Endothelial cell of umbilical vein (primary cell): ENCODE results near the gene KCNIP1. TPM values are rescaled to one million over a fixed set of nuclear protein-coding genes. Genes with fewer than 3 reads are reported as not detected.

Experiments used
- BruUV-seq: library from RNA; stranded (reverse); fragments of 400-500 nt; replicated peaks from 2 replicates; lab custom pipeline; 2021; lab: Mats Ljungman, UMichigan
- CTCF ChIA-PET: fragments of 300-600, 350-600 bp; sonication (Branson Sonifier 250); formaldehyde crosslinking; loops from one replicate; lab custom pipeline; 2021; ENCODE audit warnings: antibody characterized with exemption, inconsistent platforms; lab: Charles Lee
- POLR2A ChIA-PET: fragments of 300-600, 350-600 bp; sonication (Branson Sonifier 250); formaldehyde crosslinking; loops from one replicate; lab custom pipeline; 2021; ENCODE audit warnings: antibody characterized with exemption, inconsistent platforms; lab: Charles Lee
- DNase-seq: peaks from one replicate; pipeline ENCODE4 v3.0.0-alpha.2; 2011; ENCODE audit warnings: low read depth, low spot score
- FAIRE-seq: peaks from 2 replicates; lab custom pipeline; 2011; peaks lifted over from hg19 to GRCh38; lab: Jason Lieb, UNC
- H2AFZ ChIP-seq: 2 replicates; pipeline ENCODE4 v1.6.0; 2012; ENCODE audit warnings: low read depth, low read length, control low read depth, inconsistent platforms
- H3K27ac ChIP-seq: 2 replicates; pipeline ENCODE4 v1.5.1; 2011; ENCODE audit warnings: low read depth, mild to moderate bottlenecking, control low read depth, low read length, moderate library complexity; ENCODE audit not compliant: insufficient read depth
- H3K27me3 ChIP-seq, 2 experiments: 2 replicates each; pipeline versions ENCODE4 v1.6.0 to v1.6.1; 2011; ENCODE audit warnings: low read length in 2 of 2, mixed read lengths in 1 of 2; ENCODE audit not compliant: control insufficient read depth in 2 of 2, insufficient read depth in 2 of 2
- H3K36me3 ChIP-seq, 2 experiments: 2 replicates in 1 of 2; 3 replicates in 1 of 2; pipeline ENCODE4 v1.5.1; 2011; ENCODE audit warnings: low read length in 2 of 2, mild to moderate bottlenecking in 1 of 2, moderate library complexity in 1 of 2; ENCODE audit not compliant: control insufficient read depth in 2 of 2, insufficient read depth in 2 of 2; ENCODE audit errors: extremely low read depth in 1 of 2
- H3K4me1 ChIP-seq: 3 replicates; pipeline ENCODE4 v1.5.1; 2011; ENCODE audit warnings: mild to moderate bottlenecking, low read length; ENCODE audit not compliant: control insufficient read depth, insufficient read depth; ENCODE audit errors: extremely low read depth
- H3K4me2 ChIP-seq: 2 replicates; pipeline ENCODE4 v1.6.1; 2011; ENCODE audit warnings: low read length, control low read depth, mixed read lengths; ENCODE audit not compliant: insufficient read depth
- H3K4me3 ChIP-seq, 3 experiments: fragments of 200-600 bp in 1 of 3; sonication (generic), shearing (Covaris generic) in 1 of 3; replicated peaks in 1 of 3; 2 replicates each; pipeline ENCODE4 v1.5.1; 2011 to 2016; ENCODE audit warnings: control low read depth in 3 of 3, low read length in 3 of 3, mild to moderate bottlenecking in 2 of 3, inconsistent platforms in 1 of 3, low read depth in 1 of 3, moderate library complexity in 1 of 3; ENCODE audit not compliant: insufficient read depth in 1 of 3
- H3K79me2 ChIP-seq: 2 replicates; pipeline ENCODE4 v1.6.0; 2012; ENCODE audit warnings: low read length, inconsistent platforms; ENCODE audit not compliant: control insufficient read depth, insufficient read depth
- H3K9ac ChIP-seq: replicated peaks from 2 replicates; pipeline ENCODE3; 2011; ENCODE audit warnings: low read length, control low read depth; ENCODE audit not compliant: insufficient read depth; ENCODE audit errors: extremely low read depth
- H3K9me1 ChIP-seq: replicated peaks from 3 replicates; pipeline ENCODE4 v1.6.0; 2011; ENCODE audit warnings: mild to moderate bottlenecking, low read length; ENCODE audit not compliant: control insufficient read depth, insufficient read depth; ENCODE audit errors: extremely low read depth
- H3K9me3 ChIP-seq: replicated peaks from 2 replicates; pipeline ENCODE4 v1.5.1; 2012; ENCODE audit warnings: low read length, inconsistent platforms; ENCODE audit not compliant: control insufficient read depth, insufficient read depth
- H4K20me1 ChIP-seq: replicated peaks from 2 replicates; pipeline ENCODE3; 2011; ENCODE audit warnings: mild to moderate bottlenecking, low read length; ENCODE audit not compliant: control insufficient read depth, insufficient read depth; ENCODE audit errors: extremely low read depth
- CTCF ChIP-seq, 2 donors: IDR thresholded peaks; 1 replicate in 1 of 2; 2 replicates in 1 of 2; pipeline ENCODE4 v1.5.1; 2011; ENCODE audit warnings: low read length in 2 of 2, mild to moderate bottlenecking in 2 of 2, moderate library complexity in 2 of 2, control low read depth in 1 of 2, inconsistent platforms in 1 of 2, low read depth in 1 of 2; ENCODE audit not compliant: insufficient read depth in 1 of 2; ENCODE audit errors: extremely low read depth in 1 of 2
- EZH2 ChIP-seq: IDR thresholded peaks from 2 replicates; pipeline ENCODE4 v1.6.1; 2012; ENCODE audit warnings: borderline replicate concordance, low read depth, mild to moderate bottlenecking, moderate library complexity, low read length, inconsistent platforms; ENCODE audit not compliant: severe bottlenecking
- FOS ChIP-seq: IDR thresholded peaks from 2 replicates; pipeline ENCODE4 v1.6.1; 2011; ENCODE audit warnings: mild to moderate bottlenecking, low read length, moderate library complexity, borderline replicate concordance; ENCODE audit not compliant: insufficient read depth
- GATA2 ChIP-seq: IDR thresholded peaks from 2 replicates; pipeline ENCODE4 v1.7.0; 2011; ENCODE audit warnings: low read depth, mild to moderate bottlenecking, moderate library complexity, mixed read lengths, low read length; ENCODE audit not compliant: insufficient read length, insufficient read depth
- JUN ChIP-seq: IDR thresholded peaks from 2 replicates; pipeline ENCODE4 v1.6.1; 2011; ENCODE audit warnings: borderline replicate concordance, low read depth; ENCODE audit not compliant: insufficient read length, insufficient read depth
- MAX ChIP-seq: IDR thresholded peaks from 2 replicates; pipeline ENCODE4 v1.6.1; 2011; ENCODE audit not compliant: insufficient read depth, insufficient read length
- MYC ChIP-seq: IDR thresholded peaks from one replicate; pipeline ENCODE4 v1.6.1; 2011; ENCODE audit warnings: mild to moderate bottlenecking, low read depth, low read length
- POLR2A ChIP-seq: IDR thresholded peaks from 2 replicates; pipeline ENCODE4 v1.6.1; 2012; ENCODE audit warnings: low read depth, mild to moderate bottlenecking, control low read depth, low read length
- POLR2AphosphoS5 ChIP-seq: IDR thresholded peaks from 2 replicates; pipeline ENCODE4 v1.6.1; 2012; ENCODE audit warnings: low read depth, mild to moderate bottlenecking, control low read depth, low read length, moderate library complexity; ENCODE audit not compliant: insufficient read depth
- dilution Hi-C: fragments of 300-500 bp; cut with MboI; formaldehyde crosslinking; loops from one replicate; pipeline ENCODE4 v1.15.0; 2019; ENCODE audit warnings: low sequenced_read_pairs; ENCODE audit not compliant: extremely low pct_ligation_motif_present
- intact Hi-C: fragments of 100-400 bp; cut with micrococcal nuclease; formaldehyde crosslinking; loops from one replicate; pipeline ENCODE4 v1.10.0; 2022
- polyA plus RNA-seq, 4 experiments: library from polyadenylated mRNA; depleted of rRNA in 3 of 4; stranded (reverse) in 3 of 4; unstranded in 1 of 4; fragments of >200 nt; gene quantifications; 2 replicates each; pipeline versions ENCODE4 v1.2.1 to v1.2.3, GENCODE V29; 2011 to 2012; ENCODE audit warnings: missing spikeins in 1 of 4
- total RNA-seq: library from RNA; stranded (reverse); gene quantifications from 2 replicates; pipeline ENCODE4 v1.2.3, GENCODE V29; 2021

Gene KCNIP1
- total and polyA plus RNA-seq, 2 donors (not counting 3 experiments of a cell fraction or from before 2014, with no cell fraction given) = 0.15 TPM; not detected in 1

GRCh38 chr5:170519549-170519948 is 15.7 kb downstream of the KCNIP1 start:
- no peak for FAIRE-seq
- BruUV-seq = no TSS peak

More at GRCh38 chr5:170519549-170519948, 15.7 kb downstream of the KCNIP1 start:
- no peak overlapping the region for H3K27ac ChIP-seq
- H3K79me2 ChIP-seq = no peaks in the 10 kb centered on the region
- no peak overlapping the region for H3K9ac ChIP-seq
- no peaks in the 10 kb centered on the region for H3K9me1 ChIP-seq
- ChIA-PET CTCF (no interaction called here), POLR2A (no interaction called here)
- TF ChIP-seq POLR2AphosphoS5 (no peak), MAX (no peak), MYC (no peak), FOS (no peak), EZH2 (no peak), POLR2A (no peak), JUN (no peak), GATA2 (no peak), CTCF (IDR thresholded peaks at IDR 0.05; ENCODE audit: extremely low read depth in 1 of 2, insufficient read depth in 1 of 2, low read depth in 1 of 2, low read length in 2 of 2) (no peak)
- H3K9me3 ChIP-seq = no peaks in the 10 kb centered on the region
- intact Hi-C loops = no loop called here
- no peaks in the 10 kb centered on the region for H3K4me1 ChIP-seq
- no peak overlapping the region for H2AFZ ChIP-seq
- dilution Hi-C loops = no loop called here
- no peaks in the 10 kb centered on the region for H3K36me3 ChIP-seq
- no peak overlapping the region for H3K4me2 ChIP-seq
- no peaks in the 10 kb centered on the region for H4K20me1 ChIP-seq
- no peak for DNase-seq
- H3K27me3 ChIP-seq = peaks cover 0 to 3% of the 10 kb centered on the region in 2 experiments
- H3K4me3 ChIP-seq = no peak overlapping the region
